HCT116 (cell line): Measurements from ENCODE around the gene SDK1. TPM values are rescaled to one million over a fixed set of nuclear protein-coding genes. Genes with fewer than 3 reads are reported as not detected.

ENCODE experiments used
- ATAC-seq: fragments of 200-7000 bp; cut with Tn5 transposase; 2 replicates; pipeline ENCODE4 v1.9.1; 2020; ENCODE audit warnings: mild to moderate bottlenecking, moderate library complexity
- BruUV-seq: library from RNA; stranded (reverse); fragments of 400-500 nt; replicated peaks from 2 replicates; lab custom pipeline; 2021; lab: Mats Ljungman, UMichigan
- CTCF ChIA-PET: fragments of 300-600 bp; sonication (Branson Sonifier 250); formaldehyde crosslinking; loops from one replicate; lab custom pipeline; 2021; ENCODE audit warnings: antibody characterized with exemption; lab: Charles Lee
- POLR2A ChIA-PET: fragments of 300-600, 350-600 bp; sonication (Branson Sonifier 250); formaldehyde crosslinking; loops from one replicate; lab custom pipeline; 2021; ENCODE audit warnings: antibody characterized with exemption; lab: Charles Lee
- RAD21 ChIA-PET, 2 experiments: fragments of 300-600 bp; sonication (Branson Sonifier 250); formaldehyde crosslinking; loops; one replicate each; lab custom pipeline; 2023; ENCODE audit warnings: low total read pairs in 2 of 2; ENCODE audit not compliant: uncharacterized antibody in 2 of 2, unreplicated experiment in 2 of 2, low non-redundant PET in 1 of 2; lab: Charles Lee
- DNase-seq: peaks from one replicate; pipeline ENCODE4 v3.0.0-alpha.2; 2010; ENCODE audit warnings: low read depth, low spot score
- H2AFZ ChIP-seq: fragments of 200-600 bp; shearing (Covaris generic), sonication (generic); 2 replicates; pipeline ENCODE4 v1.6.1; 2017; ENCODE audit warnings: low read depth, mixed run types, mixed read lengths, antibody characterized with exemption, low read length; ENCODE audit not compliant: poor library complexity, severe bottlenecking
- H3K27ac ChIP-seq: 2 replicates; pipeline ENCODE4 v1.5.1; 2012; ENCODE audit warnings: low read depth, low read length
- H3K27me3 ChIP-seq: fragments of 200-600 bp; sonication (generic); 2 replicates; pipeline ENCODE4 v1.6.1; 2016; ENCODE audit warnings: mixed run types, low read length, mixed read lengths; ENCODE audit not compliant: insufficient read depth
- H3K36me3 ChIP-seq, 2 experiments: fragments of 200-500 bp in 1 of 2; fragments of 200-600 bp in 1 of 2; sonication (Bioruptor generic) in 1 of 2; sonication (generic) in 1 of 2; 2 replicates each; pipeline versions ENCODE4 v1.5.1 to v1.6.1; 2014 to 2016; ENCODE audit warnings: low read length in 2 of 2, inconsistent platforms in 1 of 2, mixed read lengths in 1 of 2, mixed run types in 1 of 2; ENCODE audit not compliant: insufficient read depth in 2 of 2, control insufficient read depth in 1 of 2
- H3K4me1 ChIP-seq, 2 experiments: fragments of 200-600 bp in 1 of 2; sonication (generic) in 1 of 2; 2 replicates each; pipeline versions ENCODE4 v1.5.1 to v1.6.1; 2012 to 2017; ENCODE audit warnings: low read length in 2 of 2, inconsistent platforms in 1 of 2, mild to moderate bottlenecking in 1 of 2, mixed read lengths in 1 of 2, mixed run types in 1 of 2, moderate library complexity in 1 of 2; ENCODE audit not compliant: insufficient read depth in 2 of 2, control insufficient read depth in 1 of 2
- H3K4me2 ChIP-seq: fragments of 200-600 bp; sonication (generic); 2 replicates; pipeline ENCODE4 v1.6.1; 2017; ENCODE audit warnings: mixed run types, low read length, mixed read lengths
- H3K4me3 ChIP-seq, 2 experiments: fragments of 200-600 bp in 1 of 2; sonication (generic) in 1 of 2; replicated peaks in 1 of 2; 2 replicates each; pipeline ENCODE4 v1.5.1; 2011 to 2016; ENCODE audit warnings: low read length in 2 of 2, control low read depth in 1 of 2, low read depth in 1 of 2, mild to moderate bottlenecking in 1 of 2, mixed read lengths in 1 of 2, mixed run types in 1 of 2
- H3K79me2 ChIP-seq: fragments of 200-600 bp; sonication (generic); 2 replicates; pipeline ENCODE4 v1.6.1; 2017; ENCODE audit warnings: mild to moderate bottlenecking, mixed run types, low read length, moderate library complexity, mixed read lengths; ENCODE audit not compliant: insufficient read depth
- H3K9ac ChIP-seq: fragments of 200-600 bp; sonication (generic); 2 replicates; pipeline ENCODE4 v1.6.1; 2016; ENCODE audit warnings: low read length, mixed read lengths
- H3K9me2 ChIP-seq: fragments of 200-600 bp; sonication (generic), shearing (Covaris generic); 2 replicates; pipeline ENCODE4 v1.6.1; 2017; ENCODE audit warnings: mixed run types, mild to moderate bottlenecking, moderate library complexity; ENCODE audit not compliant: insufficient read depth
- H3K9me3 ChIP-seq, 2 experiments: fragments of 200-500 bp in 1 of 2; fragments of 200-600 bp in 1 of 2; sonication (Bioruptor generic) in 1 of 2; sonication (generic) in 1 of 2; 2 replicates each; pipeline ENCODE4 v1.6.1; 2014 to 2017; ENCODE audit warnings: low read length in 2 of 2, mixed read lengths in 2 of 2, inconsistent platforms in 1 of 2, low read depth in 1 of 2, mild to moderate bottlenecking in 1 of 2, mixed run types in 1 of 2, moderate library complexity in 1 of 2; ENCODE audit not compliant: control insufficient read depth in 1 of 2, insufficient read depth in 1 of 2
- H4K20me1 ChIP-seq: fragments of 200-600 bp; sonication (generic), shearing (Covaris generic); 2 replicates; pipeline ENCODE4 v1.6.1; 2017; ENCODE audit warnings: mixed run types, mild to moderate bottlenecking, moderate library complexity; ENCODE audit not compliant: insufficient read depth
- CBX3 ChIP-seq: IDR thresholded peaks from 2 replicates; pipeline ENCODE4 v1.6.1; 2012; ENCODE audit warnings: low read depth
- CEBPB ChIP-seq: IDR thresholded peaks from 2 replicates; pipeline ENCODE4 v1.6.1; 2012; ENCODE audit warnings: low read depth
- EGR1 ChIP-seq: IDR thresholded peaks from 2 replicates; pipeline ENCODE4 v1.6.1; 2012; ENCODE audit warnings: low read depth
- ELF1 ChIP-seq: IDR thresholded peaks from 2 replicates; pipeline ENCODE4 v1.6.1; 2012; ENCODE audit warnings: low read depth, borderline replicate concordance
- EZH2 ChIP-seq: fragments of 200-600 bp; sonication (generic); IDR thresholded peaks from 2 replicates; pipeline ENCODE4 v1.6.1; 2017; ENCODE audit warnings: antibody characterized with exemption, mixed run types
- EZH2phosphoT487 ChIP-seq: fragments of 200-600 bp; IDR thresholded peaks from 2 replicates; pipeline ENCODE4 v1.6.1; 2018; ENCODE audit warnings: antibody characterized with exemption, borderline replicate concordance
- FOSL1 ChIP-seq: IDR thresholded peaks from 2 replicates; pipeline ENCODE4 v1.6.1; 2012; ENCODE audit warnings: low read depth
- JUND ChIP-seq: IDR thresholded peaks from 2 replicates; pipeline ENCODE4 v1.6.1; 2012
- POLR2A ChIP-seq: IDR thresholded peaks from 2 replicates; pipeline ENCODE4 v1.7.0; 2011; ENCODE audit warnings: borderline replicate concordance; ENCODE audit not compliant: insufficient read depth, insufficient read length; ENCODE audit errors: extremely low read depth
- POLR2AphosphoS5 ChIP-seq: IDR thresholded peaks from 2 replicates; pipeline ENCODE4 v1.6.1; 2011; ENCODE audit warnings: mild to moderate bottlenecking, low read depth, low read length, moderate library complexity
- RAD21 ChIP-seq: IDR thresholded peaks from 2 replicates; pipeline ENCODE4 v1.6.1; 2012; ENCODE audit warnings: low read depth, mild to moderate bottlenecking
- SIN3A ChIP-seq: IDR thresholded peaks from 2 replicates; pipeline ENCODE4 v1.6.1; 2012; ENCODE audit warnings: low read depth
- SP1 ChIP-seq: IDR thresholded peaks from 2 replicates; pipeline ENCODE4 v1.6.1; 2012; ENCODE audit warnings: low read depth
- SRF ChIP-seq: IDR thresholded peaks from 2 replicates; pipeline ENCODE4 v1.6.1; 2012; ENCODE audit warnings: low read depth
- intact Hi-C: fragments of 100-400 bp; cut with micrococcal nuclease; formaldehyde crosslinking; loops from 2 replicates; pipeline ENCODE4 v1.10.0; 2022
- total RNA-seq: library from RNA; stranded (reverse); gene quantifications from one replicate; pipeline ENCODE4 v1.2.1, GENCODE V29; 2021; ENCODE audit not compliant: unreplicated experiment
- TF ChIP-seq, protein P1 (sequence below): IDR thresholded peaks from 2 replicates; pipeline ENCODE4 v1.6.1; 2011; ENCODE audit warnings: mild to moderate bottlenecking, low read length, moderate library complexity; ENCODE audit not compliant: insufficient replicate concordance; ENCODE audit errors: extremely low read depth
- TF ChIP-seq, protein P2 (sequence below): IDR thresholded peaks from 2 replicates; pipeline ENCODE4 v1.6.1; 2012
- TF ChIP-seq, protein P3 (sequence below), 3 experiments: fragments of 200-600 bp in 1 of 3; sonication (generic) in 1 of 3; IDR thresholded peaks in 2 of 3; conservative IDR thresholded peaks in 1 of 3; 2 replicates each; pipeline ENCODE4 v1.5.1; 2012 to 2017; ENCODE audit warnings: low read depth in 2 of 3, low read length in 2 of 3, antibody characterized with exemption in 1 of 3, borderline replicate concordance in 1 of 3, control low read depth in 1 of 3, mild to moderate bottlenecking in 1 of 3, mixed read lengths in 1 of 3, mixed run types in 1 of 3, moderate library complexity in 1 of 3; ENCODE audit not compliant: insufficient read depth in 1 of 3

Gene SDK1
- total RNA-seq, 1 experiment from 2014 or later: 0.05 TPM

DNA sequence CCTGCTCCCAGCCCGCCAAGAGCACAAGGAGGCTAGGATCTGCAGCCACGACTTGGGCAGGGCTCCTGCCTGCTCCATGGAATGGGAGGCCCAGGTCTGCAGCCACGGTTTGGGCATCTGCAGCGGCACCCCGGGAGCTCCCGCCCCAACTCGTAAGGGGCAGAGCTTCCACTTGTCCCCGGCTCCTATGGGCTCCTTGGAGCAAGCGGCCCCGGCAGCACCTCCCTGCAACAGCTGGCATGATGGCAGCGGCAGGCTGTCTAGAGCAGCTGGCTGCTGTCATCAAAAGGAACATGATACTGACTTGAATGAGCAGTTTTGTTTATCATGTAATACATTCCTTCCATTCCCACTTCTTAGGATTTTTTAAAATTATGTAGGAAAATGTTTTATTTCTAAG is 697.0 kb downstream of the SDK1 start:
- ATAC-seq: no peak
- Histone ChIP-seq H3K9ac (no peak overlapping the region), H4K20me1 (no peaks in the 10 kb centered on the region), H3K79me2 (no peaks in the 10 kb centered on the region), H3K9me3 (no peaks in the 10 kb centered on the region), H3K27me3 (peaks cover 17% of the 10 kb centered on the region; the same call in 1 of the 2 replicates), H3K4me1 (no peaks in the 10 kb centered on the region), H3K4me3 (no peak overlapping the region), H3K27ac (no peak overlapping the region), H3K4me2 (no peak overlapping the region), H3K9me2 (no peaks in the 10 kb centered on the region), H2AFZ (no peak overlapping the region), H3K36me3 (no peaks in the 10 kb centered on the region)
- no peak for DNase-seq
- no TSS peak for BruUV-seq
- no peak for TF ChIP-seq JUND
- no peak for TF ChIP-seq SRF
- no peak for TF ChIP-seq CEBPB
- TF ChIP-seq FOSL1: no peak
- TF ChIP-seq EGR1: no peak
- TF ChIP-seq ELF1: no peak
- TF ChIP-seq, protein P1, sequence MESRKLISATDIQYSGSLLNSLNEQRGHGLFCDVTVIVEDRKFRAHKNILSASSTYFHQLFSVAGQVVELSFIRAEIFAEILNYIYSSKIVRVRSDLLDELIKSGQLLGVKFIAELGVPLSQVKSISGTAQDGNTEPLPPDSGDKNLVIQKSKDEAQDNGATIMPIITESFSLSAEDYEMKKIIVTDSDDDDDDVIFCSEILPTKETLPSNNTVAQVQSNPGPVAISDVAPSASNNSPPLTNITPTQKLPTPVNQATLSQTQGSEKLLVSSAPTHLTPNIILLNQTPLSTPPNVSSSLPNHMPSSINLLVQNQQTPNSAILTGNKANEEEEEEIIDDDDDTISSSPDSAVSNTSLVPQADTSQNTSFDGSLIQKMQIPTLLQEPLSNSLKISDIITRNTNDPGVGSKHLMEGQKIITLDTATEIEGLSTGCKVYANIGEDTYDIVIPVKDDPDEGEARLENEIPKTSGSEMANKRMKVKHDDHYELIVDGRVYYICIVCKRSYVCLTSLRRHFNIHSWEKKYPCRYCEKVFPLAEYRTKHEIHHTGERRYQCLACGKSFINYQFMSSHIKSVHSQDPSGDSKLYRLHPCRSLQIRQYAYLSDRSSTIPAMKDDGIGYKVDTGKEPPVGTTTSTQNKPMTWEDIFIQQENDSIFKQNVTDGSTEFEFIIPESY: no peak
- TF ChIP-seq, protein P2, sequence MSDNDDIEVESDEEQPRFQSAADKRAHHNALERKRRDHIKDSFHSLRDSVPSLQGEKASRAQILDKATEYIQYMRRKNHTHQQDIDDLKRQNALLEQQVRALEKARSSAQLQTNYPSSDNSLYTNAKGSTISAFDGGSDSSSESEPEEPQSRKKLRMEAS: no peak
- TF ChIP-seq SIN3A: no peak
- no peak for TF ChIP-seq EZH2phosphoT487
- no peak for TF ChIP-seq CBX3
- TF ChIP-seq, protein P3, sequence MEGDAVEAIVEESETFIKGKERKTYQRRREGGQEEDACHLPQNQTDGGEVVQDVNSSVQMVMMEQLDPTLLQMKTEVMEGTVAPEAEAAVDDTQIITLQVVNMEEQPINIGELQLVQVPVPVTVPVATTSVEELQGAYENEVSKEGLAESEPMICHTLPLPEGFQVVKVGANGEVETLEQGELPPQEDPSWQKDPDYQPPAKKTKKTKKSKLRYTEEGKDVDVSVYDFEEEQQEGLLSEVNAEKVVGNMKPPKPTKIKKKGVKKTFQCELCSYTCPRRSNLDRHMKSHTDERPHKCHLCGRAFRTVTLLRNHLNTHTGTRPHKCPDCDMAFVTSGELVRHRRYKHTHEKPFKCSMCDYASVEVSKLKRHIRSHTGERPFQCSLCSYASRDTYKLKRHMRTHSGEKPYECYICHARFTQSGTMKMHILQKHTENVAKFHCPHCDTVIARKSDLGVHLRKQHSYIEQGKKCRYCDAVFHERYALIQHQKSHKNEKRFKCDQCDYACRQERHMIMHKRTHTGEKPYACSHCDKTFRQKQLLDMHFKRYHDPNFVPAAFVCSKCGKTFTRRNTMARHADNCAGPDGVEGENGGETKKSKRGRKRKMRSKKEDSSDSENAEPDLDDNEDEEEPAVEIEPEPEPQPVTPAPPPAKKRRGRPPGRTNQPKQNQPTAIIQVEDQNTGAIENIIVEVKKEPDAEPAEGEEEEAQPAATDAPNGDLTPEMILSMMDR (IDR thresholded peaks at IDR 0.05 in 2 of 3, conservative IDR thresholded peaks at IDR 0.05 in 1 of 3; ENCODE audit: borderline replicate concordance in 1 of 3, insufficient read depth in 1 of 3, low read depth in 2 of 3, low read length in 2 of 3): no peak
- TF ChIP-seq EZH2: no peak
- no peak for TF ChIP-seq POLR2AphosphoS5
- no peak for TF ChIP-seq SP1
- no peak for TF ChIP-seq RAD21
- no peak for TF ChIP-seq POLR2A
- CTCF ChIA-PET: no interaction called here
- RAD21 ChIA-PET: no interaction called here
- intact Hi-C loops: no loop called here
- POLR2A ChIA-PET: no interaction called here
